Activated CD4-positive, alpha-beta T cell treated with anti-CD3 and anti-CD28 coated beads, Interleukin-2, amount 10 ng/mL, durations not matched to agents 24 days and 14 days (primary cell): ENCODE measurements around the gene PUM1. TPM values are rescaled to one million over a fixed set of nuclear protein-coding genes. Genes with fewer than 3 reads are reported as not detected.

Experiments
- DNase-seq: peaks from one replicate; pipeline ENCODE4 v3.0.0; 2022
- H3K27ac Mint-ChIP-seq: one replicate; pipeline ENCODE4 v1.8.0; 2022; ENCODE audit warnings: mild to moderate bottlenecking, mixed read lengths
- H3K27me3 Mint-ChIP-seq: one replicate; pipeline ENCODE4 v1.8.0; 2022; ENCODE audit warnings: mixed read lengths
- H3K36me3 Mint-ChIP-seq: one replicate; pipeline ENCODE4 v1.8.0; 2022; ENCODE audit warnings: low read depth, mild to moderate bottlenecking, mixed read lengths
- H3K4me1 Mint-ChIP-seq: one replicate; pipeline ENCODE4 v1.8.0; 2021; ENCODE audit warnings: mixed read lengths
- H3K4me3 Mint-ChIP-seq: one replicate; pipeline ENCODE4 v1.8.0; 2022; ENCODE audit warnings: mild to moderate bottlenecking, moderate library complexity, mixed read lengths
- H3K9me3 Mint-ChIP-seq: one replicate; pipeline ENCODE4 v1.8.0; 2021; ENCODE audit warnings: mixed read lengths
- intact Hi-C: fragments of 100-400 bp; cut with micrococcal nuclease; formaldehyde crosslinking; loops from one replicate; pipeline ENCODE4 v1.15.1; 2023
- total RNA-seq: library from RNA; stranded (reverse); gene quantifications from 2 replicates; pipeline ENCODE4 v1.2.3, GENCODE V29; 2022

The PUM1 gene
- total RNA-seq, 1 donor from 2014 or later: 132 TPM

DNA sequence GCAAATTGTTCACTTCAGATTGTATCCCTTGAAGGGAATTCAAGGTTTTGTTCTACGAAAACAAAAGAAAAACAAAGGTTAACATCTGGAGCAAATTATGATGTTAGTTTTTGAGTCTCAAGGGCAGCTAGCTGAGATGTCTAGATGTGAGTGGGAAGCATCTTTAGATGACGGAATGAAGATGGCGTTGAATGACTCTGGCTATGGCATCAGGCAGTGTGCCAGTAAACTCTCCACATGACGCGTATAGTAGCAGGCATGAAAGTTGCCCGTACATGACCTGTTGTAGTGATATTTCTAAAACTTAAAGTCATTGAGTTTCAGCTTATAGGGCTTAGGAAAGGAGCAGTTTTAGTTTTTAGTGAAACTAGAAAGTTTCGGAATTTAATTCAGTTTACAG, 144.7 kb downstream of the PUM1 start:
- H3K36me3 Mint-ChIP-seq: no peaks in the 10 kb centered on the region
- H3K4me3 Mint-ChIP-seq: no peak overlapping the region
- H3K9me3 Mint-ChIP-seq: no peaks in the 10 kb centered on the region
- peaks cover 6% of the 10 kb centered on the region for H3K4me1 Mint-ChIP-seq
- no peak for DNase-seq
- H3K27ac Mint-ChIP-seq: no peak overlapping the region
- H3K27me3 Mint-ChIP-seq: peaks cover 21% of the 10 kb centered on the region
- intact Hi-C loops: no loop called here

GRCh38 chr1:30919025-30919881, 146.3 kb downstream of the PUM1 start:
- H3K4me1 Mint-ChIP-seq: peaks cover 6% of the 10 kb centered on the region
- intact Hi-C loops: no loop called here
- H3K27ac Mint-ChIP-seq: no peak overlapping the region
- H3K36me3 Mint-ChIP-seq: no peaks in the 10 kb centered on the region
- no peak overlapping the region for H3K4me3 Mint-ChIP-seq
- DNase-seq: no peak
- peaks cover 19% of the 10 kb centered on the region for H3K27me3 Mint-ChIP-seq
- H3K9me3 Mint-ChIP-seq: no peaks in the 10 kb centered on the region

DNA sequence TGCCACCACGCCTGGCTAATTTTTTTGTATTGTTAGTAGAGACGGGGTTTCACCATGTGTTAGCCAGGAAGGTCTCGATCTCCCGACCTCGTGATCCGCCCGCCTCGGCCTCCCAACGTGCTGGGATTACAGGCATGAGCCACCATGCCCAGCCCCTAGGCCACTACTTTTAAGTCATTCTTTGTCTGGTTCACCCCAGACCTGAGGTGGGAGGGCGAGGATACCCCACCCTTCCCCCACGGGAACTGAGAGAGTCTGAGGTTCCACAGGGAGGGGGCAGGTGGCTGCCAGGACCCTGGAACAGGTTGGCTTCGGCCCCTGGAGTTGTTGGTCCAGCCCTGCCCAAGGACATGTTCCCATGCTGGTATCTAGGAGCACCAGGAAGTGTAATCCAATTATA, 149.2 kb downstream of the PUM1 start:
- no peaks in the 10 kb centered on the region for H3K36me3 Mint-ChIP-seq
- H3K27me3 Mint-ChIP-seq: peaks cover 9% of the 10 kb centered on the region
- intact Hi-C loops: no loop called here
- no peak for DNase-seq
- no peaks in the 10 kb centered on the region for H3K9me3 Mint-ChIP-seq
- no peak overlapping the region for H3K27ac Mint-ChIP-seq
- peaks cover 7% of the 10 kb centered on the region for H3K4me1 Mint-ChIP-seq
- no peak overlapping the region for H3K4me3 Mint-ChIP-seq

GRCh38 chr1:30915491-30916230, 149.9 kb downstream of the PUM1 start:
- Mint-ChIP-seq H3K9me3 (no peaks in the 10 kb centered on the region), H3K4me1 (peaks cover 7% of the 10 kb centered on the region), H3K36me3 (no peaks in the 10 kb centered on the region), H3K27ac (no peak overlapping the region), H3K27me3 (peaks cover 9% of the 10 kb centered on the region), H3K4me3 (no peak overlapping the region)
- intact Hi-C loops: no loop called here
- no peak for DNase-seq

DNA sequence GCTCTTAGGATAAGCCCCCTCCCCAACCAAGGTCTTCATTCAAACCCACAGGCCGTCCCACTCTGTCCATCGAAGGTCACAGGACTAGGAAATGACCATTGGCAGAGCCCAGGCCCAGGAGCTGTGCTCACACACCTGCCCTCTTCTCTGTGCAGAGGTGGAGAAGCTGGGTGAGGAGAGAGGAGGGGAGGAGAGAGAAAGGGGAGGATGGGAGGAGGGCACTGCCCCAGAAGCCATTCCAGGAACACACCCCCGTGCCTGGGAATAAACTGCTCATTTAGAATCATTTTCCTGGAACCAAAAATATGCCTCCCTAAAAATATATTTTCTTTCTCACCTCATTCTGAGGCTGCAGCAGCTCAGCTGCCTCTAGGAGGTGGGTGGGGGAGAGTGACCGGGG, 150.6 kb downstream of the PUM1 start:
- Mint-ChIP-seq H3K4me3 (no peak overlapping the region), H3K27me3 (peaks cover 14% of the 10 kb centered on the region), H3K4me1 (peaks cover 7% of the 10 kb centered on the region), H3K36me3 (no peaks in the 10 kb centered on the region), H3K27ac (no peak overlapping the region), H3K9me3 (no peaks in the 10 kb centered on the region)
- intact Hi-C loops: loop anchor here (5.0 kb wide), 1 partner anchor 198 kb away; no protein-coding TSS in a partner anchor
- DNase-seq: no peak

DNA sequence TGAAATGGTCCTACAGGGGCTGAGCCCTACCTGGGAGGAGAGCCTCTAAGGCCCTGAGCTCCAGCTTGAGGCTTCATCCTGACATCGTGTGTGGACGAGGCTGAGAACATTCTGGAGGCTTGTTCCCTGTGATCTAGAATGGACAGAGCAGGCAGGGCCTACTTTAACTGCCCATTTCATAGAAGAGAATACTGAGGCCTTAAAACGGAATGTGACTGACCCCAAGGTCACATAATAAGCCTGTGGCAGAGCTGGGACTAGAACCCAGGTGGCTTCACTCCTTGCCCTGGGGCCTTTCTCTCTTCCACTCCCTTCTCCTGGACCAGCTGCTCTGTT, 151.0 kb downstream of the PUM1 start:
- no peaks in the 10 kb centered on the region for H3K36me3 Mint-ChIP-seq
- DNase-seq: no peak
- H3K27me3 Mint-ChIP-seq: peaks cover 17% of the 10 kb centered on the region
- H3K9me3 Mint-ChIP-seq: no peaks in the 10 kb centered on the region
- peaks cover 8% of the 10 kb centered on the region for H3K4me1 Mint-ChIP-seq
- no peak overlapping the region for H3K4me3 Mint-ChIP-seq
- intact Hi-C loops: loop anchor here (5.0 kb wide), 1 partner anchor 197 kb away; no protein-coding TSS in a partner anchor
- no peak overlapping the region for H3K27ac Mint-ChIP-seq

DNA sequence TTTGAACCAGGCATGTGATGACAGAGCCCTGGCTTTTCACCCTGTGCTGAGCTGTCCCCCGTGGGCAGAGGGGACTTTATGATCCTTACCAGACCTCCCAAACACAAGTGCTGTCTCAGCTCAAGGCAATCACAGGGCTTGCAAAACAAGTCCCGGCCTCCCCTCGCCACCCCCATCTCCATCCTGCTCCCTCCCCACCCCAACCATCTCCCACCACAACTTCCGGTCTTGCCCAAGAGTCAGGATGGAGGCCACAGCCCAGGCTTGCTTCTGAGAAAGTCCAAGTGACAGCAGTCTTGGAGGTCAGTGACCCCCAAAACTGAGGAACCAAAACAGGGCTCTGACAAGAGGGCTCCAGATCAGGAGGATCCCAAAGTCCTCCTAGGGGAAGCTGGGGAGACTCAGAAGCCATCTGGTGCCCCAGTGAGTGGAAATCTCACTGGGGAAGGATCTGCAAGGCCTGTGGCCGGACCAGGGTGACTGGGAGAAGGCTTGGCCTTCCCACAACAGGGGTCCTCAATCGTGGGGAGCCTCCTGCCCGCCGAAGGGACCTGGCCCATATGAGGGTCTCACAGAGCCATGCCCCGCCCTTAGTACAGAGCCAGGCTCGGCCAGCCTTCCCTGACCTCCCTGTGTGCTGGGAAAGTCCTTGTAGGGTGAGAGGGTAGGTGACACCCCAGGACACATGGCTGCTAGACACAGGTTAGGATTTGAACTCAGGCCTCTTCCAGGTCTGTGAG, 152.4 kb downstream of the PUM1 start:
- intact Hi-C loops: loop anchor here (5.0 kb wide), 1 partner anchor 196 kb away; no protein-coding TSS in a partner anchor
- Mint-ChIP-seq H3K4me1 (peaks cover 9% of the 10 kb centered on the region), H3K9me3 (no peaks in the 10 kb centered on the region), H3K36me3 (peaks cover 2% of the 10 kb centered on the region), H3K4me3 (no peak overlapping the region), H3K27me3 (peaks cover 22% of the 10 kb centered on the region), H3K27ac (no peak overlapping the region)
- DNase-seq: no peak

DNA sequence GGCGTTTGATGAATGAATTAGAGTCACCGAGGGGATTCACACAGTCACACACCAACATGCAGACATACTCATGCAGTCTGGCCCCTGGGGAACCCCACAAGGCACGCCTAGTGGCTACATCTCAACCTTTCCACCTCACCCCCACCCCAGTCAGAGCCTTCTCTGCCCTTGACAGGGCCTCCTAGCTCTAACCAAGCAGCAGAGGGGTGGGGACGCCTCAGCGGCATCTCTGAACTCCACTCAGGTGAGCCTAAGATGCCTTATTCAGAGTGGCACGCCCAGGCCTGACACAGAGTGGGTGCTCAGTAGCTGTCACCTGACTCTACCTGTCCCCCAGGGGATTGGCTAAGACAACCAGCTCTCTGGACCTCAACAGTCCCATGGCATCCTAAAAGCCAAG, 153.3 kb downstream of the PUM1 start:
- Mint-ChIP-seq H3K4me1 (peaks cover 11% of the 10 kb centered on the region), H3K36me3 (peaks cover 2% of the 10 kb centered on the region), H3K9me3 (no peaks in the 10 kb centered on the region), H3K27ac (no peak overlapping the region), H3K4me3 (no peak overlapping the region), H3K27me3 (peaks cover 29% of the 10 kb centered on the region)
- DNase-seq: no peak
- intact Hi-C loops: loop anchor here (5.0 kb wide), 1 partner anchor 195 kb away; no protein-coding TSS in a partner anchor

DNA sequence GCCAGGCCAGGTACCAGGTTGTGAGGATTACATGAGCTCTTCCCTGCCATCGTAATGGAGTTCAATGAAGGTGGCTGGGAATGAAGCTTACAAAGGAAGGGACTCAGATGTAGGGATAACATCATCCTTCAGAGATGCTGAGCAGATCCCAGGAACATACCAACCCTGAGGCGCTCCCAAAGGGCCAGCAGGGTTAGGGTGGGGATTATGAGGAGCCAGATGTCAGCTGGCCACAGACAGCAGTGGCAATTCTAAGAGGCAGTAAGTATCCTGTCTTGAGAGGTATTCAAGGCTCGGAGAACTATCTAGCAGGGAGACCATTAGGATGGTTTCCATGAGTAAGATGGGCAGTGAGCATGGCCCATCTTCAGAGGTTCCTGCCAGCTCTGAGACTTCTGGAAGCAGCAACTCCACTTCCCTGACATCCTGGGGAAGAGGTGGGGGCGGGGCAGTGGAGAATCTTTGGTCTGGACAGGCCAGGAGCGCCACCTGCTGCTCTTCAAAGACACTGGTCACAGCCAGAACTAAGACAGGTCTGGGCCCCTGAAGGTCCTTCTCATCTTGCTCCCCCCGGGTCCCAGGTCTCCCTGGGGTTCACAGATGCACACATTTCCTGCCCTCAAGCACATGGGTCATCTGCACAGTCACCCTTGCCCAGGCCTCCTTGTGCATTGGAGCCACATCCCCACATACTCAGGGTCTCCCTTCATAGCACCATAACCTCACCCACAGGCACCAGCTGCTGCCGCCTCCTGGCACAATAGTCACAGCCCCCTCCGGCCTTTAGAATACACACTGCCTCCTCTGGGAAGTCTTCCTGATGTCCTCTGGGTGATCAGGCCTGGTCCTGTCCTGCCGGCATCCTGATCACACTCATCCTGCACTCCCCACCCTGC, 154.2 kb downstream of the PUM1 start:
- Mint-ChIP-seq H3K9me3 (no peaks in the 10 kb centered on the region), H3K27me3 (peaks cover 34% of the 10 kb centered on the region), H3K36me3 (peaks cover 2% of the 10 kb centered on the region), H3K27ac (no peak overlapping the region), H3K4me1 (peaks cover 11% of the 10 kb centered on the region), H3K4me3 (no peak overlapping the region)
- intact Hi-C loops: loop anchor here (1.0 to 5.0 kb wide), 3 partner anchors 110 to 194 kb away; no protein-coding TSS in a partner anchor
- peak; percentile 86 for DNase-seq

DNA sequence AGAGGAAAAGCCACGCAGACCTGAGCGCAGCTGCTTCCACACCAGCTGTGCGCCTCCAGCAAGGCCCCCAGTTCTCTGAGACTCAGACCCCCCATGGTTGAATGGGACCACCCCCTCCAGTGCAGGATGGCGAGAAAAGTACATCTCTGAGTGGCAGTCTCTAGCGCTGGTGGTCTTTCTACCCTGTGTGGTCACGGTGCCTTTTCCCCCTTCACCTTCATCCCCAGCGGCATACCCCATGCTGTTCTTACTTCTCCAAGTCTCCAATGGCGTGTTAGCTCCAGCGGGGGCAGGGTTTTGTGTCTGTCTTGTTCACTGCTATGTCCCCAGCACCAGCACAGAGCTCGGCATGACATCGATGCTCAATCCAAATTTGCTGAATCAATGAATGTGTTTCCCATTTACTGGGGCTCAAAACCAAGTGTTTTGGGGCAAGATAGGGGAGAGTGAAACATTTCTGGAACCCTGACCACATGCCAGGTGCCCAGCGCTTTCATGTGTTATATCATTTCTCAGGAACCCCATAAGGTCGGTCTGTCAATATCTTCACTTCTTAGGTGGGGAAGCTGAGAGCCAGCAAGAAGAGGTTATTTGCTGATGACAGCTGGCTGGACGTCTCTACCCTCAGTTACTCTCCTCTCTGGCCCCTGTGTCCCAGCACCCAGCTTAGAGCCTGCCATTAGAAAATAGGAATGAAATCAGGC, 156.0 kb downstream of the PUM1 start:
- intact Hi-C loops: loop anchor here (5.0 kb wide), 1 partner anchor 192 kb away; no protein-coding TSS in a partner anchor
- no peak for DNase-seq

GRCh38 chr1:30908696-30909364, 156.7 kb downstream of the PUM1 start, which contains the start of gene SDC3:
Gene SDC3, minus strand, starts transcription at chr1:30908758. Its CDS starts 172 bp downstream, at chr1:30908586.
- Mint-ChIP-seq H3K36me3 (peaks cover 2% of the 10 kb centered on the region), H3K9me3 (no peaks in the 10 kb centered on the region), H3K27ac (peak within 1 kb of the TSS; percentile 72), H3K4me3 (peak within 1 kb of the TSS; percentile 81), H3K27me3 (peaks cover 51% of the 10 kb centered on the region), H3K4me1 (peaks cover 13% of the 10 kb centered on the region)
- intact Hi-C loops: no loop called here
- peak; percentile 72 for DNase-seq

More for the DNA sequence above, 156.0 kb downstream of the PUM1 start:
- Mint-ChIP-seq H3K27me3 (peaks cover 48% of the 10 kb centered on the region), H3K9me3 (no peaks in the 10 kb centered on the region), H3K4me1 (peaks cover 11% of the 10 kb centered on the region), H3K27ac (no peak overlapping the region), H3K4me3 (peak overlapping the region; percentile 80), H3K36me3 (peaks cover 2% of the 10 kb centered on the region)

GRCh38 chr1:30908316-30908695, 157.2 kb downstream of the PUM1 start:
- Mint-ChIP-seq H3K9me3 (no peaks in the 10 kb centered on the region), H3K27me3 (peaks cover 54% of the 10 kb centered on the region), H3K36me3 (peaks cover 2% of the 10 kb centered on the region), H3K4me1 (peaks cover 13% of the 10 kb centered on the region), H3K27ac (no peak overlapping the region), H3K4me3 (no peak overlapping the region)
- DNase-seq: no peak
- intact Hi-C loops: no loop called here
